ENCODE data around the gene MAML2.

DNA sequence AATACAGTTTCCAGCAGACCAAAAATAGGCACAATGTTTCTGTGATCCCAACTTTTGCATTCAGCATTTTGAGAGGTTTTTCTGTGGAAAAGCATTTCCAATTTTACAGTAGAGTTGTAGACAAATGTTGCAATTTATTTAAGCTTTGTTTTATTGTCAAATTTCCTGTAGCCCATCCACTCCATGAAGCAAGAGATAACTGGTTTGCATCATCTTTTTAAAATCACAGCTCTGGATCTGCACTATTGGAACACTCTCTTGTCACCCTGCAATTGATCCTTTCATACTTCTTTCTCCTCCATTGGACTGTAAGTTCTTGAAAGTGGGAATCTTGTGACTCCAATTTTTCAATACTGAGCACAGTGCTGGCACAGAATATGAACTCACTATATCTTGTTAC, 86.0 kb downstream of the MAML2 start:
- TF ChIP-seq, protein P1, sequence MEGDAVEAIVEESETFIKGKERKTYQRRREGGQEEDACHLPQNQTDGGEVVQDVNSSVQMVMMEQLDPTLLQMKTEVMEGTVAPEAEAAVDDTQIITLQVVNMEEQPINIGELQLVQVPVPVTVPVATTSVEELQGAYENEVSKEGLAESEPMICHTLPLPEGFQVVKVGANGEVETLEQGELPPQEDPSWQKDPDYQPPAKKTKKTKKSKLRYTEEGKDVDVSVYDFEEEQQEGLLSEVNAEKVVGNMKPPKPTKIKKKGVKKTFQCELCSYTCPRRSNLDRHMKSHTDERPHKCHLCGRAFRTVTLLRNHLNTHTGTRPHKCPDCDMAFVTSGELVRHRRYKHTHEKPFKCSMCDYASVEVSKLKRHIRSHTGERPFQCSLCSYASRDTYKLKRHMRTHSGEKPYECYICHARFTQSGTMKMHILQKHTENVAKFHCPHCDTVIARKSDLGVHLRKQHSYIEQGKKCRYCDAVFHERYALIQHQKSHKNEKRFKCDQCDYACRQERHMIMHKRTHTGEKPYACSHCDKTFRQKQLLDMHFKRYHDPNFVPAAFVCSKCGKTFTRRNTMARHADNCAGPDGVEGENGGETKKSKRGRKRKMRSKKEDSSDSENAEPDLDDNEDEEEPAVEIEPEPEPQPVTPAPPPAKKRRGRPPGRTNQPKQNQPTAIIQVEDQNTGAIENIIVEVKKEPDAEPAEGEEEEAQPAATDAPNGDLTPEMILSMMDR (IDR thresholded peaks at IDR 0.05; ENCODE audit: low read depth, low read length, missing input control): no peak
- TF ChIP-seq, protein P2, sequence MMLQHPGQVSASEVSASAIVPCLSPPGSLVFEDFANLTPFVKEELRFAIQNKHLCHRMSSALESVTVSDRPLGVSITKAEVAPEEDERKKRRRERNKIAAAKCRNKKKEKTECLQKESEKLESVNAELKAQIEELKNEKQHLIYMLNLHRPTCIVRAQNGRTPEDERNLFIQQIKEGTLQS (IDR thresholded peaks at IDR 0.05): no peak

Data from liver (tissue), 3 donors.